Kidney epithelial cell (primary cell): Measurements from ENCODE around the gene DDC. TPM values are rescaled to one million over a fixed set of nuclear protein-coding genes. Genes with fewer than 3 reads are reported as not detected.
"Not testable (repeated sequence)": the region's sequence is repeated elsewhere in the genome, so short reads cannot be mapped to it uniquely, and the experiment has no call there.

Experiments used
- DNase-seq: peaks from one replicate; pipeline ENCODE4 v3.0.0-alpha.2; 2010; ENCODE audit warnings: low read depth
- H3K27me3 ChIP-seq: 2 replicates; pipeline ENCODE4 v1.6.0; 2011; ENCODE audit warnings: low read length; ENCODE audit not compliant: control insufficient read depth, insufficient read depth
- H3K36me3 ChIP-seq: 2 replicates; pipeline ENCODE4 v1.5.1; 2011; ENCODE audit warnings: low read length; ENCODE audit not compliant: control insufficient read depth, insufficient read depth
- H3K4me3 ChIP-seq: 2 replicates; pipeline ENCODE4 v1.5.1; 2011; ENCODE audit warnings: low read depth, mild to moderate bottlenecking, control low read depth, low read length
- CTCF ChIP-seq: IDR thresholded peaks from 2 replicates; pipeline ENCODE4 v1.5.1; 2011; ENCODE audit warnings: mild to moderate bottlenecking, moderate library complexity, low read length, control low read depth, inconsistent platforms; ENCODE audit not compliant: insufficient read depth, poor library complexity, severe bottlenecking
- total RNA-seq: library from RNA; depleted of rRNA; stranded (reverse); fragments of >200 nt; gene quantifications from 2 replicates; pipeline ENCODE4 v1.2.3, GENCODE V29; 2015

The DDC gene
- total RNA-seq, 1 donor from 2014 or later: not detected

GRCh38 chr7:50537417-50537816 lies 27.8 kb downstream of the DDC start:
- H3K27me3 ChIP-seq: no peaks in the 10 kb centered on the region
- no peak for TF ChIP-seq CTCF
- H3K36me3 ChIP-seq: no peaks in the 10 kb centered on the region
- no peak for DNase-seq
- H3K4me3 ChIP-seq: no peak overlapping the region

GRCh38 chr7:50535291-50535711 lies 29.9 kb downstream of the DDC start:
- H3K36me3 ChIP-seq, H3K27me3 ChIP-seq, H3K4me3 ChIP-seq, DNase-seq: not testable (repeated sequence)

- DNase-seq: peak; percentile 99
- H3K27me3 ChIP-seq: no peaks in the 10 kb centered on the region
- no peaks in the 10 kb centered on the region for H3K36me3 ChIP-seq
- H3K4me3 ChIP-seq: no peak overlapping the region
- no peak for TF ChIP-seq CTCF
Observed at GRCh38 chr7:50534690-50535290, 30.4 kb downstream of the DDC start.

GRCh38 chr7:50533866-50534265 lies 31.3 kb downstream of the DDC start:
- H3K27me3 ChIP-seq: no peaks in the 10 kb centered on the region
- H3K36me3 ChIP-seq: no peaks in the 10 kb centered on the region
- no peak for DNase-seq
- H3K4me3 ChIP-seq: no peak overlapping the region
- TF ChIP-seq CTCF: no peak

- Histone ChIP-seq H3K27me3 (no peaks in the 10 kb centered on the region), H3K36me3 (no peaks in the 10 kb centered on the region), H3K4me3 (no peak overlapping the region)
- DNase-seq: no peak
- no peak for TF ChIP-seq CTCF
Observed at GRCh38 chr7:50531928-50532327, 33.3 kb downstream of the DDC start.

- Histone ChIP-seq H3K36me3 (no peaks in the 10 kb centered on the region), H3K27me3 (no peaks in the 10 kb centered on the region), H3K4me3 (no peak overlapping the region)
- no peak for TF ChIP-seq CTCF
- DNase-seq: peak; percentile 75
Observed at GRCh38 chr7:50531401-50531911, 33.7 kb downstream of the DDC start.
